Sciatic nerve (tissue), 2 donors: ENCODE data around the gene PSMC3IP. TPM values are rescaled to one million over a fixed set of nuclear protein-coding genes. Genes with fewer than 3 reads are reported as not detected.
"Not testable (repeated sequence)": the region's sequence is repeated elsewhere in the genome, so short reads cannot be mapped to it uniquely, and the experiment has no call there.

Experiments
- ATAC-seq: fragments of 200-7000 bp; cut with Tn5 transposase; one replicate; pipeline ENCODE4 v1.9.1; 2020; ENCODE audit warnings: mild to moderate bottlenecking, moderate library complexity
- DNase-seq: peaks from one replicate; pipeline ENCODE4 v3.0.0-alpha.2; 2020; ENCODE audit warnings: low spot score
- intact Hi-C: fragments of 100-400 bp; cut with DNase I; formaldehyde crosslinking; loops from one replicate; pipeline ENCODE4 v1.14.2; 2022
- total RNA-seq: library from RNA; stranded (reverse); fragmentation: NEBNext Ultra II Directional; extraction: Animal tissue kit (Norgen Biotek cat#: 25700); gene quantifications from one replicate; pipeline ENCODE4 v1.2.1, GENCODE V29; 2021
- donor health status: DM: no; HTN: no; CAD: no.
- donor health status: DM: no; HTN: no; CAD: no.

Gene PSMC3IP
- 5.9 TPM for total RNA-seq

DNA sequence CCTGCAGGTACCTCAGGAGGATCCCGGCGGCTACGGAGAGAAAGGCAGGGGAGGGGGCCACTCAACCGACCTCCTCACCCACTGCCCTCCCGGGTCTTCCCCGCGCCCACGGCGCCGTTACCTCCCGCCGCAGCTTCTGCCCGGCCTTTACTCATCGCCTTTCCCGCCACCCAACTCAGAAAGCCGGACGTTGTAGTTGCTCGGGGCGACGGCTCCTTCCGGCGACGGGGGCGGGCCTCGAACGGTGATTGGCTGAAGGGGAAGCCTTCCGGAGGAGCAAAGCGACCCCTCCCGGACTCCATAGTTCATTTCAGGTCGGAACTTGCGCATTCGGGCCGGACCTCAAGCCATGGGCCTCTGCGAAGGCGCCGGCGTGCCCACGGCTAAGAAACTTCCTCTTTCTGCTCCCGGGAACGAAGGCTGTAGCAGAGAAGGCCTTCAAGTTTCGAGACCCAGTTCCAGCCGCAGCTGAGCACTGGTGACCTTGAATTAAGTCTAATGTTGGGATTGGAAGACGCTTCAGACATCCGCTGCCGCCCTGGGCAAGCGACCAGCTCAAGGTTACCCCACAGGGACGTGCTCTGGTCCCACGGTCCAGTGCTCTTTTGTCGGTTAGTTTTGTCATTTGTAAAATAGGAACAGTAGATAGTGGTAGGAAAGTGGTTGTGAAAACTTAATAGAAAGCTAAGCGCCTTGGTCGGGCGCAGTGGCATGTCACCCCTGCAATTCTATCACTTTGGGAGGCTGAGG lies at the start of gene PSMC3IP:
Gene PSMC3IP, minus strand, starts transcription at position 198 of the 750 bp plus-strand sequence. Its CDS starts 43 bp downstream, at position 155.
- DNase-seq (peak; percentile 98), ATAC-seq (peak; percentile 98)
- intact Hi-C loops: no loop called here

GRCh38 chr17:42623732-42624596 lies 46.4 kb upstream of the PSMC3IP start:
- ATAC-seq (no peak), DNase-seq (no peak)
- intact Hi-C loops: no loop called here

DNA sequence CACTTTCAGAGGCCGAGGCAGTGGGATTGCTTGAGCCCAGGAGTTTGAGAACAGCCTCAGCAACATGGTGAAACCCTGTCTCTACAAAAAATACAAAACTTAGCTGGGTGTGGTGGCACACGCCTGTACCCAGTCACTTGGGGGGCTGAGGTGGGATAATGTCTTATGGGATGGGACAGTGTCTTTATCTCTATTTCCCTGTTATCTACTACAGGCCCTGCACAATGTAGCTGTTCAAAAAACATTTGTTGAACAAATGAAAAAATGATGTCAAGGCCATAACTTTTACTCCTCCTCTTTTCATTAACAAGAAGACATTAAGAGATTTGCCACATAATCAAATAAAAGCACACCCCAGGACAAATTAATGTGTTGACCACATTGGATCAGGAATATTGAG lies 45.7 kb upstream of the PSMC3IP start:
- intact Hi-C loops: no loop called here
- DNase-seq: no peak
- ATAC-seq: no peak

DNA sequence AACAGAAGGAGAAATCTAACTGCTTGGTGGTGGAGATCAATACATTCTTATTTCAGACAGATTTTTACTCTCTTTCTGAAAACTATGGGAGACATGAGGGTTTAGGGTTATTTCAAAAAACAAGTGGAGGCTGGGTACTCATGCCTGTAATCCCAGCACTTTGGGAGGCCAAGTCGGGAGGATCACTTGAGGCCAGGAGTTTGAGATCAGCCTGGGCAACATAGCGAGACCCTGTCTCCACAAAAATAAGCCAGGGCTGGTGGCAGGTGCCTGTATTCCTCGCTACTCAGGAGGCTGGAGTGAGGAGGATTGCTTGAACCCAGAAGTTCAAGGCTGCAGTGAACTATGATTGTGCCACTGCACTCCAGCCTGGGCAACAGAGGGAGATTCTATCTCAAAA lies 44.5 kb upstream of the PSMC3IP start:
- DNase-seq, ATAC-seq, intact Hi-C loops: not testable (repeated sequence)

DNA sequence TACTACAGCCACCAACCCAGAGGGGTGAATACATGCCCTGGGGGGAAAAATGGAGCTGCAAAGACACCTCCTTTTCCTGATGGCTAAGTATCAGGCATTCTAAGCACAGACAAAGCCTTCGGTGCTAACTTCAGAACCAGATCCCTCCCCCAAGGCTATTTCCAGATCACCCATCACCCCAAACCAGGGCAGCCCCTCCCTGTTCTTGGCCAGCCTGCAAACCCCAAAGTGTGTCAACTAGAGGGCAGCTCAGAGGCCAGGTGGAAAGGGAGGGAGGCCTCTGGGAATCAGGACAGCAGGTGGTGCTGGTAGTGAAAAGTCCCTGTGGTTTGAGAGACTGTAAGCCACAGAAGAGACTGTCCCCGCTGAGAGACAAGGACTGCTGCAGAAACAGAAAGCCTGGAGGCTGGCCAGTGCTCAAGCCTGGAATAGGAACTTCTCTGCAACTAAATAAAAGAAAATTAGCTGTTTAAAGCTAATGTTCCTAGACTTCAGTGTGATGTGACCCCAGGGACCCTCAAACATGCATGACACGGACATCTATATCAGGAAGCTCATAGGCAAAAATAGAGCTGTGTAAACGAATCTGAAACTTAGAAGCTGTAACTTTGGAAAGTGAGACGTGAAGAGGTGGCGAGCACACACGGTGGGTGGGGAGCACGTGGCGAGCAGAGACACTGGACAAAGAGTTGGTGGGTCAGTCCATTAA lies 41.1 kb upstream of the PSMC3IP start:
- ATAC-seq (peak; percentile 62), DNase-seq (no peak)
- intact Hi-C loops: no loop called here

GRCh38 chr17:42617956-42618431 lies 40.5 kb upstream of the PSMC3IP start:
- intact Hi-C loops: no loop called here
- no peak for ATAC-seq
- DNase-seq: no peak

- intact Hi-C loops: no loop called here
- no peak for ATAC-seq
- DNase-seq: no peak
These were observed 36.3 kb upstream of the PSMC3IP start for GRCh38 chr17:42613699-42614295.

GRCh38 chr17:42612013-42612412 lies 34.5 kb upstream of the PSMC3IP start:
- intact Hi-C loops: no loop called here
- ATAC-seq (no peak), DNase-seq (no peak)

DNA sequence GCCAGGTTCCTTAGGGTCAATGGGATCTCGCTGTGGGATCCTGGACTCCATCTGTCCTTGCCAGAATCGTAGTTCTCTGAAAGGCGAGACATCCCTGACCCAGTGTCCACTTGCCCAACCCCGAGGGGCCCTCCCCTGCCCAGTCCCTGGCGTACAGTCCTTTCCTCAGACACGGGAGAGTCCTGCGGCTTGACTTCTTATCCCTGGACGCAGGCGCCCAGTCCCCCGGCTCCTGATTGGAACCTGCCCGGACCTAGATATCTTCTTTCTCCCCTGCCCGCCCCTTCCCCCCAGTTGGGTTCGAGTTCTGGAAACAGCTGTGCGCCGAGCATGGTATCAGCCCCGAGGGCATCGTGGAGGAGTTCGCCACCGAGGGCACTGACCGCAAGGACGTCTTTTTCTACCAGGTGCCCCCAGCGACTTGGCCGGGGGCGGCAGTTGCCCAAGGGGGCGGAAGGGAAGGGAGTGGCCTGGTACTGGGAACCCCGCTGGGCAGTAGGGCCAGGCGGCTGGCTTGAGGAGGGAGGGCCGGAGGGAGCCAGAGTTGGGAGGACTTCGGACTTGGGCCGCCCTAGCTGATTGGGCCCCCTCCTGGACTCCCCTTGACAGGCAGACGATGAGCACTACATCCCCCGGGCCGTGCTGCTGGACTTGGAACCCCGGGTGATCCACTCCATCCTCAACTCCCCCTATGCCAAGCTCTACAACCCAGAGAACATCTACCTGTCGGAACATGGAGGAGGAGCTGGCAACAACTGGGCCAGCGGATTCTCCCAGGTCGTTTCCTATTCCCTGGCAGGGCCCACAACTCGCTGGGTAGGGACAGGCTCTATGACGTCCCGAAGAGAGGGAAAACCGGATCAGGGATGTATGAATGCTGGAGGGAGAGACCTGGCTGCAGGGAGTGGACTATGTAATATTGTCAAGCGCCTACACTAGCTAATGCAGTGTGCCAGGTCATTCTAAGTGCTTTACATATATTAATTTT lies 32.6 kb upstream of the PSMC3IP start:
- intact Hi-C loops, DNase-seq: not testable (repeated sequence)
- peak; percentile 35 for ATAC-seq

DNA sequence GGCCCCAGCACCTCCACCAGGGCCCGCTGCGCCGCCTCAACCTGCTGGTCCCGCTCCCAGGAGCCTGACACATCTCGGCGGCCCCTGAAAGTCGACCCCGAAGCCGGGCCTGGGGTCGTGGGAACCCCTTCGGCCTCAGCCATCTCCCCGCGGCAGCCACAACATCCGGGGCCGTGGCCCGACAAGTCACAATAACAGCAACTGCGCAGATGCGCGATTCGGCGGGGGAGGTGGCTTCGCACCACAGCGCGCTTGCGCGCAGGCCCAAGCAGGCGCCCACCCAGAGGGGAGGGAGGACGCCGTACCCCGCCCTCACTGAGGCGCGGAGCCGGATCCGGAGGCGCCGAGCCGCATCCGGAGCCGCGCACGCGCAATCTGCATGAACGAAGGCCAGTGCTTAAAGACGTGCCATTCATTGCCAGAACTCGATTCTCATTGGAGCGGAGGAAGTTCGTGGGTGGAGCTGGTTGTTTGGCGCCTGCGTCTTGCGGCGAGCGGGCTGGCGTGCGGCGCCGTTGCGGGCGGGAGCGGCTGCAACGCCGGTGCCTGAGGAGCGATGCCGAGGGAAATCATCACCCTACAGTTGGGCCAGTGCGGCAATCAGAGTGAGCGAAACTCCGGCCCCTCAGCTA lies 31.8 kb upstream of the PSMC3IP start, which contains the start of the genes RETREG3 and TUBG1:
Gene RETREG3, minus strand, starts transcription at position 193 of the 632 bp plus-strand sequence. Its CDS starts 50 bp downstream, at position 143.
Gene TUBG1, plus strand, starts transcription at position 502 of the 632 bp plus-strand sequence. Its CDS starts 55 bp downstream, at position 557.
- ATAC-seq (peak; percentile 99), DNase-seq (peak; percentile 99)
- intact Hi-C loops: no loop called here

DNA sequence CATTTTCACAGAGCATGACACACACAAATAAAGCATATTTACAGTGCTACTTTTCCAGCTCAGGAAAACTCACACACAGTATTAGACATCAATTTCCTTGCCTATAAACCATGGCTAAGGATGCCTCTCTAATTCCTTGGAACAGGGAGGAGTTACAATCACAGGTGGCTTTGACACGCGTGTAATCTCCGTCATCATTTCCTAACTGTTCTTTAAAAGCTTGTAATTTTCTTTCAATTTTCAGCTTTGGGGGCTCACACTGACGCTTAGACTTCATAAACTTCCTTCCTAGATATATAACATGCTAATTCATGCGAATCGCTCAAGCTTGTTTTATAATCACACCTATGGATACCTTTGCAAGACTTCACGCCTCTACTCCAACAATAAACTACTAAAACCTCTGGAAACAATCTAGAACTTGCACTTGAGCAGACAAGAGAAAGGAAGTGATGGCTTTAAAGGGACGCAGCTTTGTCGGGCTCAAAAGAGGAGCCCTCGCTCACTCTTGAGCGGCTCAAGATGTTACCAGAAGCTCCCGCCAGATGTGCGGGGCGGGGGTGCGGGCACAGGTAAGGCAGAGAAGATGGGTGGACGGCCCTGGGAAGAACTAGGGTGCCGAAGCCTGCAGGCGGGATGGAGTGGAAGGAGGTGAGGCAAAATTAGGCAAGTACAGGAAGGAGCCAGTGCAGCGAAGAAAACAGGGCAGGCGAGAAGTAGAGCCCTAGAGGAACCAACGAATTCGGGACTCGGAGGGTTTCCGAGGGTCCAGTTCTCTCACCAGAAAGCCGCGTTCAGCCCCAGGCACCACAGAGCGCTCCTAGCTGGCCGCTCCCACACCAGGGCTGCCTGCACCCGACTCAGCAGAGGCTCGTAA lies 31.0 kb upstream of the PSMC3IP start:
- DNase-seq (peak; percentile 60), ATAC-seq (peak; percentile 77)
- intact Hi-C loops: no loop called here

DNA sequence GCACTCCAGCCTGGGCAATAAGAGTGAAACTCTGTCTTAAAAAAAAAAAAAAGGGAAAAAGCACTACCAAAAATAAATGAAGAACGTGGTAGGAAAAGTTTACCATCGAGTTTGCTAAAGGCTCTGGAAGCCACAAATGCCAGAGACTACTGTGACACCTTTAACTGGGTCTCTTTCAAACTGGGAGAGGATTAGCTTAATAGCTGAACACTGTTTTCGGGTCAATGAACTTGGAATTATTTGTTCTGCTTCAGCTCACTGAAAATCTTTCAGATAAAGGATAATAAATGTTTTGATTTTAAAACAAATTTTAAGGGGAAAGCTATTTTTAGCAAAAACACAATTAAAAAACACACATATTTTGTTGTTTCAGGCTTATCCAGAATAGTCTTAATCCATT lies 30.2 kb upstream of the PSMC3IP start:
- intact Hi-C loops: no loop called here
- ATAC-seq: no peak

GRCh38 chr17:42603318-42603717 lies 25.8 kb upstream of the PSMC3IP start:
- ATAC-seq (no peak), DNase-seq (no peak)
- intact Hi-C loops: no loop called here

More for the DNA sequence above, 30.2 kb upstream of the PSMC3IP start:
- DNase-seq: no peak

DNA sequence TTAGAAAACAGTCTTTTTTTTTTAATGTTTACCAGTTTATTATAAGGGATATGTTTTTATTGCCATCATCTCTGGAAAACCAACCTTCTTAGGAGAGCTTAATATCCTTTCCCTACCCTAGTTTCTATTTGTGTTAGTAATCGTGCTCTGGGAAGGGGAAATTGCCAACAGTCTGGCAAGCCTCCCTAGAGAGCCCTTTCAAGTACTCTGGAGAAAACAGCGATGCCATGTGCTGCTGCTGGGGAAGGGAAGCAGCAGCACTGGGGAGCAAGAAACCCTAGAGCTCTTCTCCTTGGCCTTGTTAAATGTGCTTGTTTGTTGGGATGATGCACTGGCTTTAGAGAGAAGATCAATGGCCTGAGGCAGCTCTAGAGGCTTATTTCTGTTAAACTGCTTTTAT lies 21.4 kb upstream of the PSMC3IP start:
- DNase-seq (no peak), ATAC-seq (no peak)
- intact Hi-C loops: no loop called here

DNA sequence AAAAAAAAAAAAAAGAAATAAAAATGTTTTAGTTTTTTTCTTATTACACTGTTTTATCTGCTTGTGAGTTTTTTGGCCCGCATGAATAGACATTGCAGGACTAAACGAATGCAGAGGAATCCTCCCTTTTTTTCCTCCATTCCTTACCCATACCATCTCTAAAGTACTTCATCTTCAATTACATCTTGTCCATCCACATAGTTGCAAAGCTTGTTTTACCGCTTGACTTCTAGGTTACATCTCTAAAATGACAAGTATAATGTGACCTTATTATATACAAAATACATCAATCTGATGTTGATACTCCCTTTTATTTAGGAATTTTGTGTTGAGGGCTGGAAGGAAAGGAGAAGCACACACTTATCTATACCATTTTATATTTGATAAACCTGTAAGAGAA lies 18.9 kb upstream of the PSMC3IP start:
- ATAC-seq: no peak
- intact Hi-C loops: no loop called here

DNA sequence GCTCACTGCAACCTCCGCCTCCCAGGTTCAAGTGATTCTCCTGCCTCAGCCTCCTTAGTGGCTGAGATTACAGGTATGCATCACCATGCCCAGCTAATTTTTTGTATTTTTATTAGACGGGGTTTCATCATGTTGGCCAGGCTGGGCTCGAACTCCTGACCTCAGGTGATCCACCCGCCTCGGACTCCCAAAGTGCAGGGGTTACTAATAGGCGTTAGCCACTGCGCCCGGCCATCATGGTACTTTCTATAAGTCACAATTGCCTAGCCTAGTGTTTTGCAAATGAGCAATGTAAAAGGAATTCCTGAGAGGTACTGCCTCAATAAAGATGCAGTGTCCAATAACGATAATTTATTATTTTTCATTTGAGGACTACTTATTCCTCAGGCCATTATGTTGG lies 13.9 kb upstream of the PSMC3IP start:
- no peak for DNase-seq

More for the DNA sequence above, 18.9 kb upstream of the PSMC3IP start:
- no peak for DNase-seq

More for the DNA sequence above, 13.9 kb upstream of the PSMC3IP start:
- intact Hi-C loops: no loop called here
- ATAC-seq: no peak
